Activated CD8-positive, alpha-beta memory T cell treated with anti-CD3 and anti-CD28 coated beads for 4 hours (primary cell): ENCODE results near the gene PLPPR3.

ENCODE experiments used
- DNase-seq, 2 donors: peaks; one replicate each; pipeline ENCODE4 v3.0.0-alpha.2; 2020; ENCODE audit warnings: low read depth in 2 of 2

Gene PLPPR3

GRCh38 chr19:810077-810855 is 11.5 kb downstream of the PLPPR3 start:
- DNase-seq = no peak

GRCh38 chr19:808423-808775 is 13.4 kb downstream of the PLPPR3 start:
- DNase-seq = no peak

DNA sequence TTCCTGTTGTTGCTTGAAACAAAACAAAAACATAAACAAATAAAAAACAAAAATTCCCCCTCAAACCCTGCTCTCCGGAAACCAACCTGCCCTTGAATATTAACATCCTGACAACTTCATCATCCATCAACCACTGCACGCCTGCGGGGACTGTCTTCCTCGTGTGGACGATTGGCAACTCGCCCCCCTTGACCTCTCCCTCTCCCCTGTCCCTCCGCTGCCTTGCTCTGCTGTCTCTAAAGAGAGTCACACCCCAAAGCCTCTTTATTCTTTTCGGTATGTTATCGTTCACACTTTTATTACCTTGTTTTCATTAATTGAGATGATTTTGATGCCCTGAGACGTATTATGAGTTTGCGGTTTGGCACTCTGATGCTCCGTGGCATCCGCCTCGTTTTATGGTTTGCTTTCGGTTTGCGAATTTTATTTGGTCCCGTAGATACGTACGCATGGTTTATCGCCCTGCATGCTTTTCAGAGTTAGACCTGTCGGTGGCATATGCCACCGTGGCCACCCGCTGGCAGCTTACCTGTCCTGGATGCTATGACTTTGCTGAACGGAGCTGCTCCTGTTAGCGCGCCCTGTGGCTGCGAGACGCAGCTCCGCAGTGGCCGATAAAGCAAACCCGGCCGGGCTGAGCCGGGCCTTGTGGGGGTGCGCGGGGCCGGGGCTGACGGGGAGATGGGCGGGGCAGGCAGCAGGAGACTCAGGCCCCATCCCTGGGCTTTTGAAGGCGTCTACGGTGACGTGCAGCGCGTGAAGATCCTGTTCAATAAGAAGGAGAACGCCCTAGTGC is 13.9 kb downstream of the PLPPR3 start:
- DNase-seq = no peak

- DNase-seq = no peak
These were observed 14.8 kb downstream of the PLPPR3 start for GRCh38 chr19:806815-807421.

DNA sequence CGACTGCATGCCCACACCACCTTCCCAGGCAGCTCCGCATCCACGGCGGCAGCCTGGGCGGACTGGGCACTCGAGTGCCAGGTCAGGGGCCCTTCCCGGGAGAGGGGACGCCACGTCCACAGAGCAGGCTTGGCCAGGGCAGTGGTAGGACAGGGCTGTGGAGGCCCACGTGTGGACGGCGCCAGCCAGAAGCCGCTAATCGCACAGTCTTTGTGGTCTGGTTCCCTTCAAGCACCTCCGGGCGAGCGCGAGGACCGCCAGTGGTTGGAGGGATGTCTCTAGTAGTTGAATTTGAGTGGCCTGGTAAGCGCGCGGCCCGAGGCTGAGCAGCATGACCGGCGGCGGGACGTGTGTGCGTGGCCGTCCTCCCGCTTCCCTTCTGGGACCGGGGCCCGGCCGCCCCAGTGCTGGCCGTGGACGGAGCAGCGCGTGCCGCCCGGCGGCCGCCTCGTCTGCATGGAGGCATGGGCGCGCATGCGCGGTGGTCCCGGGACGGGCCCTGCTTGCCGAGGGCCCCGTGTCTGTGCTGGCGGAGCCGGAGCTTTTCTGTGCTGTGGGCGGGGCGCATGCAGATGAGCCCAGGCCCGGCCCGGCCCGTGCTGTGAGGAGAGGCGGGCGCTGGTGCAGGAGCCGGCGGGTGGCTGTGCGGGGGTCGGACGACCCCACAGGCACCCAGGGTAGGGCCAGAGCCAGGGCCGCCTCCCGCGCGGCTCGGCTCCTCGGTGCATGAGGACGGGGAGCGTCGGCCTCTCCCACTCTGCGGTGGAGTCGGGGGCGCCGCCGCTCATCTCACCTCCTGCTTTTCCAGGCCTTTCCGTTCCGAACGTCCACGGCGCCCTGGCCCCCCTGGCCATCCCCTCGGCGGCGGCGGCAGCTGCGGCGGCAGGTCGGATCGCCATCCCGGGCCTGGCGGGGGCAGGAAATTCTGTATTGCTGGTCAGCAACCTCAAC is 15.9 kb downstream of the PLPPR3 start:
- DNase-seq = no peak

- DNase-seq = no peak
These were observed 16.6 kb downstream of the PLPPR3 start for GRCh38 chr19:805166-805551.

DNA sequence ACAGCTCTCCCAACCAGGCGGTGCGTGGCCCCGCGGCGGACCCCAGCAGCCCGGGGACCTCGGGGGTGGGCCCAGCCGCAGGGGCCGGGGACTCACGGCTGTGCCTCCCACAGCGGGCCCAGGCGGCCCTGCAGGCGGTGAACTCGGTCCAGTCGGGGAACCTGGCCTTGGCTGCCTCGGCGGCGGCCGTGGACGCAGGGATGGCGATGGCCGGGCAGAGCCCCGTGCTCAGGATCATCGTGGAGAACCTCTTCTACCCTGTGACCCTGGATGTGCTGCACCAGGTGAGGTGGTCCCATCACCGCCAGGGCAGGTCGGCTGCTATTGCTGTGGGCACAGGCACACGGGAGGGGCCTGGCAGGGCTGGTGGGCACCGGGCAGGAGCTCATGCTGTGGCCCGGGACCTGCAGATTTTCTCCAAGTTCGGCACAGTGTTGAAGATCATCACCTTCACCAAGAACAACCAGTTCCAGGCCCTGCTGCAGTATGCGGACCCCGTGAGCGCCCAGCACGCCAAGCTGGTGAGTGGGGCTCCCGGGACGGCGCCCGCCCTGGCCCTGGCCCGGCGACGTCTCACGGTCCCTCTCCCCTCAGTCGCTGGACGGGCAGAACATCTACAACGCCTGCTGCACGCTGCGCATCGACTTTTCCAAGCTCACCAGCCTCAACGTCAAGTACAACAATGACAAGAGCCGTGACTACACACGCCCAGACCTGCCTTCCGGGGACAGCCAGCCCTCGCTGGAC is 17.2 kb downstream of the PLPPR3 start:
- DNase-seq = no peak

- no peak for DNase-seq
These were observed 17.9 kb downstream of the PLPPR3 start for GRCh38 chr19:803686-804418.

- DNase-seq = no peak
These were observed 18.6 kb downstream of the PLPPR3 start for GRCh38 chr19:803099-803561.

DNA sequence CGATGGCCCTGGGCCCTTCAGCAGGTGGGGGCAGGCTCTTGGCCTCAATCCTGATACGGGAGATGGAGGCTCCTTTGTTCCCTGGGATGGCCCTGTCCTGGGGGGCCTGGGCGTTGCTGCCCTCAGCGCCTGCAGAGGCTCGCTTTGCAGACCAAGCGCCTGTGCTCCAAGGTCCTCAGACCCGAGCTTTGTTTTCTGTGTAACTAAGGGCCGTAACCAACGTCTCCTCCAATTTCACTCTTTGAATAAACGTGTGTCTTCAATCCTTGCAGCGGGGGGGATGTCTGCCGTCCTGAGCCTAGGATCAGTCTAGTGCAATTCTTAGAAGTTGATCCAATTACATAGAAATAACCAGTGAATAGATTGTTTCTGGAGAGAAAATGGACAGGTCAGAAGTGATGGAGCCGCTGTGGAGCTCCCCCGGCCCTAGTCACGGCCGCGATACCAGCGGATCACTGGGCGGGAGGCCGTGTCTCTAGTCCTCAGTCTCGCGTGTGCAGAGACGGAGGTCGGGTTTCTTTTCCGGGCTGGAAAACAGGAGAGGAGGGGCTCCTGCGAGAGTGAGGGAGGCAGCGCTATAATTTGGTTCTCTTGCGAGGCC is 19.2 kb downstream of the PLPPR3 start:
- DNase-seq = no peak

- DNase-seq = no peak
These were observed 19.8 kb downstream of the PLPPR3 start for GRCh38 chr19:801861-802497.

DNA sequence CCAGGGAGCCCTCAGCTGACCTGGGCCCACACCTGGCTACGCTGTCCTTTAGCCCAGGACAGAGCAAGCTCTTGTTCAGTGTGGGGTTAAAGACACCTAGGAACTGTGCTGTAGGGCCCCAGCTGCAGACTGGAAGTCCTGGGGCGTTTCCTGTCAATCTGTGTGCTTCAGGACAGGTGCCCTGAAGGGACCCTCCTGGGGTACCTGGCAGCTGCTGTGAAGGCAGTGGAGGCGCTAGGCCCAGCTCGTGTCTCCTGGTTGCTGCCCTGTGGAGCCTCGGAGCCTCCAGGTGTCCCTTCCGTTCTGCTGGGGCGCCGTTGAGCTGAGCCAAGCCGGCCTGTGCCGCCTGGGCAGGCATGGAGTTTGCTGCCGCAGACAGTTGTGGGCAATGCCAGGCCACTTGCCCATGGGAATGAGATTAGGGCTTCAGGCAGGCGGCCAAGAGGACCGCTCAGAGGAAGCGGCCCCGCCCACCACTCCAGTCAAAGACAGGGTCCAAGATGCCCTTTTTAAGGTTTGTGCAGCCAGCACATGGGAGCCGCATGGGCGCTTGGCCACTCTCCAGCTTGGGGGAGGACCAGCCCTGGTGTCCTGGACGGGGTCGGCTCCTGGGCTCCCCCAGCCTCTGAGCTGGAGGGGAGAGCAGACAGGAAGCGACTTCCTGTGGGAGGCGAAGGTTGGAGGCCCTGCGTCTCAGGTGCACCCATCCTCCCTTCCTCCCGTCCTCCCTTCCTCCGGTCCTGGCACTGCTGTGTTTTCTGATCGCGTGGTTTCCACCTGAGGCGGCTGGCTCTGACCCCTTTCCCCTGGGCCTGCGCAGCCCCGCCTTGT is 20.5 kb downstream of the PLPPR3 start:
- no peak for DNase-seq

DNA sequence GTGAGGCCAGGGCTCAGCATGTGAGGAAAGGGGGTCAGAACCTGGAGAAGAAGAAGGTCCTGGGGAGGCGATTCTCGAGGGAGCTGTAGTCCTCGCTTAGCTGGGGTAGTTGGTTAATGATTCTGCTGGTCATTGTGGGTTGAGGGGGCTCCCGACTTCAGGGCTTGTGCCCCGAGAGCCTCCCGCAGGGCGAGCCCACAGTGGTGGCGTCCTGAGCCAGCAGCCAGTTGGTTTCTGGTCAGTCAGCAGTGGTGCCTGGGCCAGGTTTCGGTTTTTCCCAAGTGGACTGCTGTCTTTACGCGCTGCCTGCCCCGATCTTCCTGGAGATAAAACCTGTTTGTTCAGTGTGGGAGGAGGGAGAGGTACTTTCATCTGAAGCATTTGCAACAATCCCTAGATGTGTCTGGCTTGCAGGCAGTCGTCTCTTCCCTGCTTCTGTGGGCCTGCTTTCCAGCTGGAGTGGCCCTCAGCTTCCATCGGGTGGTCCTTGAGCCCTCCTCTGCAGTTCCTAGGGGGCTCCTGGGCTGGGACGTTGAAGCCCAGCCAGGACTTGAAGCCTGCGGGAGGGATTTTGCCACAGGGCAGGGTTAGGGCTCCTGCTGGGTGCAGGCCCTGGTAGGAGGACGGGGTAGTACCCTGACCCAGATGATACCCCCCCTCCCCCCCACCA is 21.3 kb downstream of the PLPPR3 start:
- DNase-seq = no peak

GRCh38 chr19:799076-799881 is 22.5 kb downstream of the PLPPR3 start:
- DNase-seq = no peak

- no peak for DNase-seq
These were observed 23.2 kb downstream of the PLPPR3 start for GRCh38 chr19:798415-799075.
